Transverse colon (tissue), 4 donors: ENCODE measurements around the gene PTPRG.

Experiments
- CTCF ChIP-seq, 5 experiments: fragments of 200-600 bp in 3 of 5; fragments of 450-650 bp in 2 of 5; sonication (generic) in 3 of 5; IDR thresholded peaks; 1 replicate in 2 of 5; 2 replicates in 3 of 5; pipeline ENCODE4 v1.5.1; 2016 to 2017; ENCODE audit warnings: antibody characterized with exemption in 5 of 5, inconsistent platforms in 3 of 5, mild to moderate bottlenecking in 2 of 5, moderate library complexity in 1 of 5
- EP300 ChIP-seq: sonication (generic); formaldehyde crosslinking; IDR thresholded peaks from one replicate; pipeline ENCODE4 v1.6.1; 2017; ENCODE audit warnings: antibody characterized with exemption, low read depth
- POLR2A ChIP-seq: fragments of 450-650 bp; IDR thresholded peaks from one replicate; pipeline ENCODE4 v1.6.1; 2016; ENCODE audit warnings: antibody characterized with exemption, mild to moderate bottlenecking, moderate library complexity
- POLR2AphosphoS5 ChIP-seq, 3 donors: sonication (generic); formaldehyde crosslinking; IDR thresholded peaks; one replicate each; pipeline ENCODE4 v1.6.1; 2016; ENCODE audit warnings: antibody characterized with exemption in 3 of 3

GRCh38 chr3:61577760-61578159, 16.4 kb downstream of the PTPRG start:
- no peak for TF ChIP-seq CTCF (IDR thresholded peaks at IDR 0.05)
- TF ChIP-seq POLR2A, result no peak
- TF ChIP-seq POLR2AphosphoS5 (IDR thresholded peaks at IDR 0.05), result no peak
- no peak for TF ChIP-seq EP300
